H1 (cell line): ENCODE data around the gene IL32. TPM values are rescaled to one million over a fixed set of nuclear protein-coding genes. Genes with fewer than 3 reads are reported as not detected.

ENCODE experiments used
- CTCF ChIA-PET: fragments of 300-600 bp; sonication (Branson Sonifier 250); formaldehyde crosslinking; loops from one replicate; lab custom pipeline; 2021; ENCODE audit not compliant: partially characterized antibody; lab: Charles Lee
- POLR2A ChIA-PET: fragments of 300-600 bp; sonication (Branson Sonifier 250); formaldehyde crosslinking; loops from one replicate; lab custom pipeline; 2021; ENCODE audit warnings: inconsistent platforms; ENCODE audit not compliant: partially characterized antibody; lab: Charles Lee
- DNase-seq, 2 experiments: peaks; one replicate each; pipeline versions ENCODE4 v3.0.0 to v3.0.0-alpha.2; 2010 to 2022; ENCODE audit warnings: low spot score in 2 of 2, low read depth in 1 of 2, mixed read lengths in 1 of 2
- FAIRE-seq: peaks from 2 replicates; lab custom pipeline; 2011; peaks lifted over from hg19 to GRCh38; lab: Jason Lieb, UNC
- H2AFZ ChIP-seq: 2 replicates; pipeline ENCODE4 v1.8.1; 2012; ENCODE audit warnings: low read length, inconsistent platforms
- H2AK5ac ChIP-seq: 2 replicates; pipeline ENCODE4 v1.6.1; 2013; ENCODE audit warnings: low read depth, low read length
- H2BK120ac ChIP-seq: replicated peaks from 2 replicates; pipeline ENCODE3; 2013; ENCODE audit warnings: low read depth, low read length, inconsistent platforms
- H2BK12ac ChIP-seq: 2 replicates; pipeline ENCODE4 v1.6.1; 2013; ENCODE audit warnings: low read depth, low read length
- H2BK15ac ChIP-seq: 2 replicates; pipeline ENCODE4 v1.6.1; 2013; ENCODE audit warnings: low read length
- H2BK20ac ChIP-seq: 2 replicates; pipeline ENCODE4 v1.6.1; 2013; ENCODE audit warnings: low read length
- H2BK5ac ChIP-seq: 2 replicates; pipeline ENCODE4 v1.6.1; 2013; ENCODE audit warnings: low read depth, low read length
- H3K14ac ChIP-seq: 2 replicates; pipeline ENCODE4 v1.6.1; 2013; ENCODE audit warnings: inconsistent platforms; ENCODE audit not compliant: insufficient read length
- H3K18ac ChIP-seq: 2 replicates; pipeline ENCODE4 v1.6.1; 2013; ENCODE audit warnings: low read length; ENCODE audit errors: extremely low read depth
- H3K23ac ChIP-seq: 2 replicates; pipeline ENCODE4 v1.6.1; 2013; ENCODE audit warnings: inconsistent platforms; ENCODE audit not compliant: insufficient read length
- H3K23me2 ChIP-seq: 2 replicates; pipeline ENCODE4 v1.6.1; 2013; ENCODE audit warnings: low read depth, low read length
- H3K27ac ChIP-seq: 2 replicates; pipeline ENCODE4 v1.6.1; 2011; ENCODE audit warnings: low read depth, low read length, inconsistent platforms
- H3K27me3 ChIP-seq, 4 experiments: replicated peaks in 1 of 4; 1 replicate in 1 of 4; 2 replicates in 3 of 4; pipeline versions ENCODE4 v1.6.1 to v1.8.1; 2011 to 2013; ENCODE audit warnings: low read length in 3 of 4, mild to moderate bottlenecking in 3 of 4, inconsistent platforms in 2 of 4, mixed read lengths in 2 of 4, moderate library complexity in 1 of 4; ENCODE audit not compliant: control insufficient read depth in 3 of 4, insufficient read depth in 3 of 4; ENCODE audit errors: extremely low read depth in 1 of 4
- H3K36me3 ChIP-seq, 4 experiments: 2 replicates each; pipeline versions ENCODE4 v1.6.1 to v1.8.1; 2011 to 2013; ENCODE audit warnings: mild to moderate bottlenecking in 4 of 4, low read length in 3 of 4, moderate library complexity in 2 of 4, control low read depth in 1 of 4, inconsistent platforms in 1 of 4; ENCODE audit not compliant: insufficient read depth in 4 of 4, control insufficient read depth in 2 of 4
- H3K4ac ChIP-seq: replicated peaks from 2 replicates; pipeline ENCODE3; 2013; ENCODE audit warnings: low read length, low read depth, mixed read lengths, inconsistent platforms; ENCODE audit not compliant: insufficient read length
- H3K4me1 ChIP-seq, 4 experiments: replicated peaks in 1 of 4; 1 replicate in 1 of 4; 2 replicates in 3 of 4; pipeline versions ENCODE4 v1.6.1 to v1.8.1; 2011 to 2013; ENCODE audit warnings: low read length in 3 of 4, inconsistent platforms in 2 of 4, mixed read lengths in 1 of 4; ENCODE audit not compliant: insufficient read depth in 4 of 4, control insufficient read depth in 3 of 4
- H3K4me2 ChIP-seq, 2 experiments: 2 replicates each; pipeline versions ENCODE4 v1.6.1 to v1.8.1; 2011 to 2013; ENCODE audit warnings: low read depth in 2 of 2, low read length in 2 of 2, control low read depth in 1 of 2, inconsistent platforms in 1 of 2, mild to moderate bottlenecking in 1 of 2; ENCODE audit not compliant: insufficient read depth in 1 of 2
- H3K4me3 ChIP-seq, 4 experiments: fragments of 200-600, 300-600 bp in 1 of 4; sonication (generic), shearing (Covaris generic), sonication (Bioruptor Twin) in 1 of 4; 2 replicates each; pipeline versions ENCODE4 v1.5.1 to v1.8.1; 2011 to 2016; ENCODE audit warnings: low read length in 4 of 4, low read depth in 3 of 4, control low read depth in 2 of 4, inconsistent platforms in 2 of 4, mild to moderate bottlenecking in 2 of 4, mixed read lengths in 1 of 4, moderate library complexity in 1 of 4; ENCODE audit not compliant: insufficient read depth in 2 of 4; ENCODE audit errors: extremely low read depth in 1 of 4
- H3K56ac ChIP-seq: replicated peaks from 2 replicates; pipeline ENCODE3; 2013; ENCODE audit warnings: low read depth, mild to moderate bottlenecking, mixed read lengths, low read length, inconsistent platforms; ENCODE audit not compliant: insufficient read length
- H3K79me1 ChIP-seq: 2 replicates; pipeline ENCODE4 v1.6.1; 2013; ENCODE audit warnings: low read depth, low read length, control low read depth
- H3K79me2 ChIP-seq, 2 experiments: 2 replicates each; pipeline versions ENCODE4 v1.6.1 to v1.8.1; 2012 to 2013; ENCODE audit warnings: low read length in 2 of 2, mild to moderate bottlenecking in 2 of 2, inconsistent platforms in 1 of 2; ENCODE audit not compliant: insufficient read depth in 2 of 2, control insufficient read depth in 1 of 2
- H3K9ac ChIP-seq, 4 experiments: replicated peaks in 1 of 4; 1 replicate in 1 of 4; 2 replicates in 3 of 4; pipeline versions ENCODE4 v1.6.1 to v1.8.1; 2011 to 2013; ENCODE audit warnings: low read depth in 3 of 4, low read length in 3 of 4, control low read depth in 2 of 4, mild to moderate bottlenecking in 2 of 4, moderate library complexity in 2 of 4, inconsistent platforms in 1 of 4; ENCODE audit errors: extremely low read depth in 1 of 4
- H3K9me3 ChIP-seq, 2 experiments: 2 replicates each; pipeline versions ENCODE4 v1.6.1 to v1.8.1; 2012 to 2013; ENCODE audit warnings: mild to moderate bottlenecking in 2 of 2, moderate library complexity in 2 of 2, control low read depth in 1 of 2, inconsistent platforms in 1 of 2, low read depth in 1 of 2, low read length in 1 of 2, mixed read lengths in 1 of 2; ENCODE audit not compliant: insufficient read depth in 2 of 2
- H4K20me1 ChIP-seq, 2 experiments: replicated peaks in 1 of 2; 2 replicates each; pipeline versions ENCODE3 to v1.8.1; 2011 to 2013; ENCODE audit warnings: inconsistent platforms in 2 of 2, low read length in 2 of 2, mild to moderate bottlenecking in 1 of 2; ENCODE audit not compliant: insufficient read depth in 2 of 2, control insufficient read depth in 1 of 2
- H4K5ac ChIP-seq: 2 replicates; pipeline ENCODE4 v1.6.1; 2013; ENCODE audit warnings: low read length, low read depth, mixed read lengths, inconsistent platforms; ENCODE audit not compliant: insufficient read length
- H4K8ac ChIP-seq: 2 replicates; pipeline ENCODE4 v1.8.0; 2013; ENCODE audit warnings: mild to moderate bottlenecking, moderate library complexity, low read length, inconsistent platforms; ENCODE audit not compliant: insufficient read depth; ENCODE audit errors: extremely low read depth
- H4K91ac ChIP-seq: replicated peaks from 2 replicates; pipeline ENCODE3; 2013; ENCODE audit warnings: low read length, mixed read lengths, inconsistent platforms; ENCODE audit not compliant: insufficient read length
- ATF3 ChIP-seq: IDR thresholded peaks from 2 replicates; pipeline ENCODE4 v1.6.1; 2011; ENCODE audit warnings: low read depth, mild to moderate bottlenecking, low read length; ENCODE audit not compliant: insufficient read depth
- FOSL1 ChIP-seq: IDR thresholded peaks from 2 replicates; pipeline ENCODE4 v1.6.1; 2011; ENCODE audit warnings: mild to moderate bottlenecking, low read depth, low read length, moderate library complexity; ENCODE audit not compliant: insufficient read depth
- HDAC6 ChIP-seq: IDR thresholded peaks from one replicate; pipeline ENCODE4 v1.7.1; 2012; ENCODE audit warnings: low read depth, mild to moderate bottlenecking, inconsistent platforms, low read length, moderate library complexity
- POLR2AphosphoS5 ChIP-seq: IDR thresholded peaks from 2 replicates; pipeline ENCODE4 v1.6.1; 2011; ENCODE audit warnings: low read depth, low read length
- RAD21 ChIP-seq, 2 experiments: IDR thresholded peaks in 1 of 2; conservative IDR thresholded peaks in 1 of 2; 2 replicates each; pipeline ENCODE4 v1.6.1; 2011; ENCODE audit warnings: low read depth in 2 of 2, low read length in 2 of 2, improper control_type of control experiment in 1 of 2, inconsistent platforms in 1 of 2, mild to moderate bottlenecking in 1 of 2, moderate library complexity in 1 of 2
- RBBP5 ChIP-seq: IDR thresholded peaks from 2 replicates; pipeline ENCODE4 v1.7.1; 2012; ENCODE audit warnings: low read depth, mild to moderate bottlenecking, inconsistent platforms, low read length, moderate library complexity, borderline replicate concordance
- RXRA ChIP-seq: IDR thresholded peaks from 2 replicates; pipeline ENCODE4 v1.6.1; 2011; ENCODE audit warnings: low read depth, mild to moderate bottlenecking, low read length, moderate library complexity; ENCODE audit not compliant: insufficient read depth
- SRF ChIP-seq: IDR thresholded peaks from 2 replicates; pipeline ENCODE4 v1.6.1; 2011; ENCODE audit warnings: mild to moderate bottlenecking, low read depth, low read length, moderate library complexity
- TAF7 ChIP-seq: optimal IDR thresholded peaks from 2 replicates; pipeline ENCODE3; 2011; ENCODE audit warnings: low read depth, mild to moderate bottlenecking, inconsistent platforms, low read length, moderate library complexity, borderline replicate concordance
- WGBS, 2 experiments: shearing (Covaris generic) in 1 of 2; methylation state at CpG; one replicate each; pipeline versions ENCODE4 v1.1.6 to v1.1.7; 2013 to 2015; ENCODE audit warnings: low lambda C conversion rate in 2 of 2, mixed read lengths in 2 of 2, inconsistent platforms in 1 of 2, low coverage in 1 of 2, missing lambda C conversion rate in 1 of 2; ENCODE audit not compliant: insufficient replicate concordance in 2 of 2, insufficient coverage in 1 of 2, insufficient read length in 1 of 2; ENCODE audit errors: extremely low coverage in 1 of 2, missing lambda C conversion rate in 1 of 2; 5-methylcytosine and 5-hydroxymethylcytosine counted together
- polyA plus RNA-seq, 7 experiments: library from polyadenylated mRNA; depleted of rRNA in 3 of 7; stranded (reverse) in 5 of 7; unstranded in 2 of 7; fragments of >200 nt in 5 of 7; fragments of 200-250 nt in 2 of 7; gene quantifications; 1 replicate in 5 of 7; 2 replicates in 1 of 7; 4 replicates in 1 of 7; pipeline versions ENCODE4 v1.2.1 to v1.2.3, GENCODE V29; 2011 to 2013; ENCODE audit warnings: missing spikeins in 2 of 7, mixed read lengths in 2 of 7
- total RNA-seq: library from RNA; stranded (reverse); fragmentation: NEBNext Ultra II Directional; extraction: Animal tissue kit (Norgen Biotek cat#: 25700); gene quantifications from 2 replicates; pipeline ENCODE4 v1.2.1, GENCODE V29; 2021

IL32 gene
- total and polyA plus RNA-seq, 2 of the 8 experiments (the other 6 are each of a cell fraction or from before 2014, with no cell fraction given): 2.7 to 5.0 TPM

- H3K4me1 ChIP-seq: peaks cover 8 to 42% (median 35%) of the 10 kb centered on the region in 4 experiments
- no peak overlapping the region; the same call in 1 of the 2 replicates for H2BK20ac ChIP-seq
- H3K23me2 ChIP-seq: peaks cover 23% of the 10 kb centered on the region
- peak overlapping the region; percentile 83 for H3K18ac ChIP-seq
- peak overlapping the region; percentile 86 to 90 (median 87) for H3K9ac ChIP-seq
- WGBS, 2 experiments: 2% methylated on average over 20 of the region's 20 CpGs; no CpG with 5 or more reads in 1 of the 2 experiments
- H3K56ac ChIP-seq: peak overlapping the region; percentile 67
- peaks cover 16 to 32% of the 10 kb centered on the region in 2 experiments for H4K20me1 ChIP-seq
- peaks cover 11 to 32% of the 10 kb centered on the region in 2 experiments for H3K79me2 ChIP-seq
- no peaks in the 10 kb centered on the region for H3K9me3 ChIP-seq
- FAIRE-seq: no peak
- TF ChIP-seq RXRA (no peak), ATF3 (no peak), FOSL1 (no peak), POLR2AphosphoS5 (peak; percentile 59; the same call in 1 of the 2 replicates), RBBP5 (no peak), SRF (no peak), HDAC6 (no peak), TAF7 (no peak), RAD21 (IDR thresholded peaks at IDR 0.05 in 1 of 2, conservative IDR thresholded peaks at IDR 0.05 in 1 of 2; ENCODE audit: low read depth in 2 of 2, low read length in 2 of 2) (no peak)
- no peak overlapping the region for H2AK5ac ChIP-seq
- H2BK12ac ChIP-seq: peak overlapping the region; percentile 90; the same call in 1 of the 2 replicates
- H3K14ac ChIP-seq: no peak overlapping the region
- H3K27ac ChIP-seq: peak overlapping the region; percentile 96
- peak overlapping the region; percentile 99 for H2BK5ac ChIP-seq
- H2BK15ac ChIP-seq: peak overlapping the region; percentile 88; the same call in 1 of the 2 replicates
- H3K36me3 ChIP-seq: peaks cover 6 to 24% (median 12%) of the 10 kb centered on the region in 4 experiments; a peak in 7 of 8 replicates
- peaks cover 11% of the 10 kb centered on the region; the same call in 1 of the 2 replicates for H3K79me1 ChIP-seq
- ChIA-PET CTCF (interaction anchor here (1.1 to 23.8 kb wide), 4 partner anchors 13 to 112 kb away, joined by 4 to 639 read pairs (median 112); partner anchors contain the start of genes CLDN9 and KREMEN2), POLR2A (interaction anchor here (0.9 to 35.7 kb wide), 10 partner anchors 0 to 110 kb away, joined by 3 to 1808 read pairs (median 26); partner anchors contain the start of genes BICDL2, CLDN6, CLDN9 and HCFC1R1)
- H3K4ac ChIP-seq: peak overlapping the region; percentile 98
- no peak overlapping the region for H2AFZ ChIP-seq
- peak overlapping the region; percentile 66 to 76 for H3K4me2 ChIP-seq
- H4K8ac ChIP-seq: peak overlapping the region; percentile 81
- no peak for DNase-seq
- H3K23ac ChIP-seq: no peak overlapping the region
- H3K27me3 ChIP-seq: no peaks in the 10 kb centered on the region
- peak overlapping the region; percentile 86 for H4K5ac ChIP-seq
- H3K4me3 ChIP-seq: peak overlapping the region; percentile 58 to 96 (median 92)
- H4K91ac ChIP-seq: peak overlapping the region; percentile 77
- no peak overlapping the region for H2BK120ac ChIP-seq
These were observed 48.1 kb upstream of the IL32 start for GRCh38 chr16:3017344-3017743.
